ENCODE results near the gene FXYD1. TPM values are rescaled to one million over a fixed set of nuclear protein-coding genes. Genes with fewer than 3 reads are reported as not detected.

Gene FXYD1
- polyA plus RNA-seq, 1 of the 3 experiments (the other 2 are of a cell fraction) = 0.12 TPM

GRCh38 chr19:35178701-35179100 lies 40.1 kb downstream of the FXYD1 start:
- no peaks in the 10 kb centered on the region for H3K79me2 ChIP-seq (ENCODE audit: insufficient read depth)
- H3K27ac ChIP-seq (ENCODE audit: low read depth in 2 of 2, low read length in 1 of 2) = no peak overlapping the region
- peaks cover 23% of the 10 kb centered on the region; the same call in 1 of the 2 replicates for H3K27me3 ChIP-seq (ENCODE audit: insufficient read depth)
- no peak overlapping the region for H3K4me2 ChIP-seq
- no peaks in the 10 kb centered on the region for H3K4me1 ChIP-seq (ENCODE audit: control insufficient read depth in 1 of 2, insufficient read depth in 2 of 2, low read depth in 1 of 2, low read length in 1 of 2)
- no peak for DNase-seq
- ChIA-PET CTCF (interaction anchor here (0.7 to 1.4 kb wide), 5 partner anchors 11 to 36 kb away, joined by 3 to 4 read pairs (median 3); partner anchors contain the start of gene FXYD5), POLR2A (no interaction called here)
- WGBS (ENCODE audit: low lambda C conversion rate) = 0% methylated on average over 2 of the region's 2 CpGs
- H4K20me1 ChIP-seq (ENCODE audit: insufficient read depth) = no peaks in the 10 kb centered on the region
- no peaks in the 10 kb centered on the region for H3K36me3 ChIP-seq (replicated peaks in 1 of 2; ENCODE audit: control insufficient read depth in 1 of 2, insufficient read depth in 2 of 2, low read length in 1 of 2)
- no peak for TF ChIP-seq FOSL2 (IDR thresholded peaks at IDR 0.05; ENCODE audit: borderline replicate concordance, low read depth)
- no peak for TF ChIP-seq GATA2 (CRISPR knock-in tag; IDR thresholded peaks at IDR 0.05)
- TF ChIP-seq TCF12 (IDR thresholded peaks at IDR 0.05) = no peak
- TF ChIP-seq MXI1 (IDR thresholded peaks at IDR 0.05; ENCODE audit: low read depth, low read length) = no peak
- no peak for TF ChIP-seq NRF1 (IDR thresholded peaks at IDR 0.05; ENCODE audit: low read depth, low read length)
- TF ChIP-seq ELF1 (IDR thresholded peaks at IDR 0.05) = no peak
- TF ChIP-seq EP300 (IDR thresholded peaks at IDR 0.05; ENCODE audit: borderline replicate concordance in 1 of 2, low read depth in 1 of 2, low read length in 1 of 2) = no peak
- no peak for TF ChIP-seq GABPA (IDR thresholded peaks at IDR 0.05; ENCODE audit: low read depth)
- no peak for TF ChIP-seq SIN3A (IDR thresholded peaks at IDR 0.05; ENCODE audit: borderline replicate concordance, low read depth, low read length)
- no peak overlapping the region for H3K9ac ChIP-seq
- H3K9me3 ChIP-seq = 0 out of 2 replicates have a peak, but pooled peaks cover 3% of the 10 kb centered on the region
- no peak overlapping the region for H3K4me3 ChIP-seq (ENCODE audit: low read depth in 2 of 2, low read length in 1 of 2)
- no peaks in the 10 kb centered on the region for H3F3A ChIP-seq (replicated peaks; ENCODE audit: insufficient read depth)
- no peaks in the 10 kb centered on the region for H3K9me2 ChIP-seq
- no peak overlapping the region for H2AFZ ChIP-seq (ENCODE audit: low read depth)

DNA sequence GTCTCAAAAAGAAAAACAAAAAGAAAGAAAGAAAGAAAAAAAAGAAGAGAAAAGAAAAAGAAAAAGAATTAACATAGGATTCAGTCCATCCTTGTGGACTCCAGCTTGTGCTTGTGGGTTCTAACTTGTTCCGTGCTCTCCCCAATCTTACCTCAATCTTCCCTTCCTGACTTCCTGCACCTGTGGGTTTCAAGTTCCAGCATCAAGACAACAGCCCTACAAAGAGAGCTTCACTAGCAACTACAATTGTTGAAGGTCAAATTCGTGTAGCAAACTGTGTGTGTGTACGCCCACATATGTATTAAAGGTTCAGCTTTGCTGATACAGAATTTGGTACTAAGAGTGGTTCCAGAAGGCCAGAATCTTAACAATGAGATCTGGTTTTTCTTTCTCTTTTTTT lies 41.2 kb downstream of the FXYD1 start:
- H3K27me3 ChIP-seq (ENCODE audit: insufficient read depth) = peaks cover 23% of the 10 kb centered on the region; the same call in 1 of the 2 replicates
- no peak for DNase-seq
- no peaks in the 10 kb centered on the region for H3K36me3 ChIP-seq (replicated peaks in 1 of 2; ENCODE audit: control insufficient read depth in 1 of 2, insufficient read depth in 2 of 2, low read length in 1 of 2)
- H3K4me1 ChIP-seq (ENCODE audit: control insufficient read depth in 1 of 2, insufficient read depth in 2 of 2, low read depth in 1 of 2, low read length in 1 of 2) = no peaks in the 10 kb centered on the region
- TF ChIP-seq YY1 (IDR thresholded peaks at IDR 0.05; ENCODE audit: low read depth) (no peak), TCF12 (IDR thresholded peaks at IDR 0.05) (no peak), RCOR1 (IDR thresholded peaks at IDR 0.05; ENCODE audit: low read length) (no peak), POLR2AphosphoS5 (IDR thresholded peaks at IDR 0.05; ENCODE audit: low read depth, low read length) (no peak), CHD2 (IDR thresholded peaks at IDR 0.05; ENCODE audit: low read length, partially characterized antibody) (no peak), MEF2A (IDR thresholded peaks at IDR 0.05; ENCODE audit: borderline replicate concordance, low read depth) (no peak), FOSL2 (IDR thresholded peaks at IDR 0.05; ENCODE audit: borderline replicate concordance, low read depth) (no peak), EZH2phosphoT487 (IDR thresholded peaks at IDR 0.05; ENCODE audit: borderline replicate concordance, low read depth) (no peak), EP300 (IDR thresholded peaks at IDR 0.05; ENCODE audit: borderline replicate concordance in 1 of 2, low read depth in 1 of 2, low read length in 1 of 2) (no peak), MXI1 (IDR thresholded peaks at IDR 0.05; ENCODE audit: low read depth, low read length) (no peak), FOXM1 (IDR thresholded peaks at IDR 0.05; ENCODE audit: low read depth) (no peak), SIN3A (IDR thresholded peaks at IDR 0.05; ENCODE audit: borderline replicate concordance, low read depth, low read length) (no peak), ZBTB33 (IDR thresholded peaks at IDR 0.05; ENCODE audit: borderline replicate concordance, low read depth) (no peak), RXRA (IDR thresholded peaks at IDR 0.05; ENCODE audit: borderline replicate concordance, low read depth) (no peak)
- TF ChIP-seq, protein P1, sequence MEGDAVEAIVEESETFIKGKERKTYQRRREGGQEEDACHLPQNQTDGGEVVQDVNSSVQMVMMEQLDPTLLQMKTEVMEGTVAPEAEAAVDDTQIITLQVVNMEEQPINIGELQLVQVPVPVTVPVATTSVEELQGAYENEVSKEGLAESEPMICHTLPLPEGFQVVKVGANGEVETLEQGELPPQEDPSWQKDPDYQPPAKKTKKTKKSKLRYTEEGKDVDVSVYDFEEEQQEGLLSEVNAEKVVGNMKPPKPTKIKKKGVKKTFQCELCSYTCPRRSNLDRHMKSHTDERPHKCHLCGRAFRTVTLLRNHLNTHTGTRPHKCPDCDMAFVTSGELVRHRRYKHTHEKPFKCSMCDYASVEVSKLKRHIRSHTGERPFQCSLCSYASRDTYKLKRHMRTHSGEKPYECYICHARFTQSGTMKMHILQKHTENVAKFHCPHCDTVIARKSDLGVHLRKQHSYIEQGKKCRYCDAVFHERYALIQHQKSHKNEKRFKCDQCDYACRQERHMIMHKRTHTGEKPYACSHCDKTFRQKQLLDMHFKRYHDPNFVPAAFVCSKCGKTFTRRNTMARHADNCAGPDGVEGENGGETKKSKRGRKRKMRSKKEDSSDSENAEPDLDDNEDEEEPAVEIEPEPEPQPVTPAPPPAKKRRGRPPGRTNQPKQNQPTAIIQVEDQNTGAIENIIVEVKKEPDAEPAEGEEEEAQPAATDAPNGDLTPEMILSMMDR (IDR thresholded peaks at IDR 0.05) = no peak
- TF ChIP-seq, protein P2, sequence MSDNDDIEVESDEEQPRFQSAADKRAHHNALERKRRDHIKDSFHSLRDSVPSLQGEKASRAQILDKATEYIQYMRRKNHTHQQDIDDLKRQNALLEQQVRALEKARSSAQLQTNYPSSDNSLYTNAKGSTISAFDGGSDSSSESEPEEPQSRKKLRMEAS (IDR thresholded peaks at IDR 0.05; ENCODE audit: low read depth) = no peak
- H2AFZ ChIP-seq (ENCODE audit: low read depth) = no peak overlapping the region
- H3F3A ChIP-seq (replicated peaks; ENCODE audit: insufficient read depth) = no peaks in the 10 kb centered on the region
- H3K9me3 ChIP-seq = peaks cover 3% of the 10 kb centered on the region; the same call in 1 of the 2 replicates
- no peaks in the 10 kb centered on the region for H4K20me1 ChIP-seq (ENCODE audit: insufficient read depth)
- WGBS (ENCODE audit: low lambda C conversion rate) = 52% methylated on average over 3 of the region's 3 CpGs
- ChIA-PET CTCF (interaction anchor here (1.1 to 1.3 kb wide), 3 partner anchors 13 to 38 kb away, joined by 3 to 4 read pairs (median 3); partner anchors contain the start of gene FXYD5), POLR2A (no interaction called here)
- H3K9me2 ChIP-seq = no peaks in the 10 kb centered on the region
- no peak overlapping the region for H3K4me2 ChIP-seq
- no peaks in the 10 kb centered on the region for H3K79me2 ChIP-seq (ENCODE audit: insufficient read depth)
- H3K27ac ChIP-seq (ENCODE audit: low read depth in 2 of 2, low read length in 1 of 2) = no peak overlapping the region
- H3K9ac ChIP-seq = no peak overlapping the region
- H3K4me3 ChIP-seq (ENCODE audit: low read depth in 2 of 2, low read length in 1 of 2) = no peak overlapping the region

Data from SK-N-SH (cell line).